NCI-H774 (cell line): ENCODE measurements around the gene CIB2.
"Not testable (repeated sequence)": the region's sequence is repeated elsewhere in the genome, so short reads cannot be mapped to it uniquely, and the experiment has no call there.

Experiments
- DNase-seq: peaks from one replicate; lab custom pipeline; 2025; lab: John Stamatoyannopoulos, UW

Gene CIB2

GRCh38 chr15:78131295-78132061 lies at the start of gene CIB2:
Gene CIB2 (minus strand): TSS chr15:78131445. CDS start chr15:78131215, 230 bp downstream.
- peak; percentile 42 for DNase-seq

- no peak for DNase-seq
Measured at GRCh38 chr15:78179906-78180305, 48.7 kb upstream of the CIB2 start.

DNA sequence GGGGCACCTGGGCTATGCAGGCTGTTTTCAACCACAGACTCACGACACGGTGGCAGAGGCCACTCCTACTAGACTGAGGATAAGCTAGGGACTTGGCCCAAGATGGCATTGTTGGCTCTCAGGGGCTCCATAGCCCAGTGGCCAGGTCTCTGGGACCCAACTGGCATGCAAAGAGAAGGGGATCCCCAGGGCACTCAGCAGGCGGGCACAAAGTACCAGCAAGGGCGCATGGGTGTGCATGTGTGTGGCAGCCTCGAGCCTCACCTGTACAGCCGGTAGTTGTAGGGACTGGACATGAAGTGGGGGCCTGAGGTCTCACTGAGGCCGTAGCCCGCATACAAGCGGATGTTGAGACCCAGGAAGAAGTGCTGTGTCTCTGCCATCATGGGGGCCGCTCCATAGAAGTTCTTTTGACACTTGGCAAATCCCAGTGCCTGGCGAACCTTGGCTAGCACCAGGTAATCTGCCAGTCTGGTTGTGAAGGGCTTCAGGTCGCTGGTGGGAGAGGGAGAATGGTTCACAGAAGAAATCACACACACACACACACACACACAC lies 48.1 kb upstream of the CIB2 start:
- DNase-seq, result no peak

GRCh38 chr15:78178064-78178463 lies 46.8 kb upstream of the CIB2 start:
- DNase-seq, result no peak

GRCh38 chr15:78177447-78177873 lies 46.2 kb upstream of the CIB2 start:
- DNase-seq, result no peak

- no peak for DNase-seq
Measured at GRCh38 chr15:78175330-78175729, 44.1 kb upstream of the CIB2 start.

GRCh38 chr15:78174401-78174800 lies 43.2 kb upstream of the CIB2 start:
- DNase-seq, result no peak

- no peak for DNase-seq
Measured at GRCh38 chr15:78171864-78172472, 40.7 kb upstream of the CIB2 start.

GRCh38 chr15:78170848-78171773 lies 39.9 kb upstream of the CIB2 start:
- no peak for DNase-seq

DNA sequence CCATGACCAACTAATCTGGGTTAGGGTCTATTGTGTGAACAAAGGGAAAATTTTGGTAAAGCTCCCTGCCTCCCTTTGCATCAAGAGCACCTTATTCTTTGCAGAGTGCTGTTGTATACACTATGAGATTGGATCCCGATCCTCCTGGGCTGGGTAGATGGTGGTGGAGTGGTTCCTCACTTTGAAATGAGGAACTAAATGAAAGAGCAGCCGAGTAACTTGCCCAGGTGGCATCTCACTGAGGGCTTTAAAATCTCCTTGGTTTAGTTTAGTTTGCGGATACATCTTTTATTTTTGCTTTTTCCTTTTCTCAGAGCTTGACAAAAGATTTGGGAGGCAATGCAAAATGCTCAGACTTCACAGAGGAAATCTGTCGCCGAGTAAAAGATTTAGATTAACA lies 37.4 kb upstream of the CIB2 start:
- DNase-seq, result no peak

GRCh38 chr15:78167227-78167888 lies 36.1 kb upstream of the CIB2 start:
- DNase-seq, result no peak

GRCh38 chr15:78164010-78164409 lies 32.8 kb upstream of the CIB2 start:
- no peak for DNase-seq

GRCh38 chr15:78162038-78162437 lies 30.8 kb upstream of the CIB2 start:
- DNase-seq, result no peak

DNA sequence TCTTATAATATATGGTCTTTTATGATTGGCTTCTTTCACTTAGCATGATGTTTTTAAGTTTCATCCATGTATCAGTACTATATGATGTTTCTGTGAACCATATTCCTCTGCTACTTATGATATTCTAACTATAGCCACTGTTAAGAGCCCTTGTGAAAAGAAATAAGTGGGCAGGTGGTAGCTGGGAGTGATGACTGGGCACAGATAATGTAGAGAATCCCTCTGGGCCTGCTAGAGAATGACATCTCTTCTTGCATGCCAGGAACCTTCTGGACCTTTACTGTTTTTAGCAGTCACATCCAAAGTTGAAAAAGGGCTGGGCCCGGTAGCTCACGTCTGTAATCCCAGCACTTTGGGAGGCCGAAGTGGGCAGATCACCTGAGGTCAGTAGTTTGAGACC lies 28.1 kb upstream of the CIB2 start:
- no peak for DNase-seq

DNA sequence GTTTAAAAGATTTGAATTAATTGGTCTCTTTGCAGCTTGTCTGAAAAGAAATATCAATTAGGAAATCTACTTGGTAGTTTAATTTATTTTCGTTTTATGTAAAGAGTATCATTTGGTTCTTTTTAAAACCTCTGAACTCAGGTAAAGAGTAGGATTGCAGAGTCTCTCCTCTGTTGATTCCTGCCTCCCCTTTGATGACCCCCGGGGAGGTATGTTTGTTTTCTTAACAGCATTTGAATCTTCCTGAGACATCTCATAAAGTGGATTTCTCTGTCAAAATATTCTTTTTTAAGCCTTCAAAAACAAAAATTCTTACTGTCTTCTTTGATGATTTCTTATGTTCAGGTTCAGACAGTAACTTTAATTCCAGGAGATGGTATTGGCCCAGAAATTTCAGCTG lies 26.0 kb upstream of the CIB2 start:
- no peak for DNase-seq

DNA sequence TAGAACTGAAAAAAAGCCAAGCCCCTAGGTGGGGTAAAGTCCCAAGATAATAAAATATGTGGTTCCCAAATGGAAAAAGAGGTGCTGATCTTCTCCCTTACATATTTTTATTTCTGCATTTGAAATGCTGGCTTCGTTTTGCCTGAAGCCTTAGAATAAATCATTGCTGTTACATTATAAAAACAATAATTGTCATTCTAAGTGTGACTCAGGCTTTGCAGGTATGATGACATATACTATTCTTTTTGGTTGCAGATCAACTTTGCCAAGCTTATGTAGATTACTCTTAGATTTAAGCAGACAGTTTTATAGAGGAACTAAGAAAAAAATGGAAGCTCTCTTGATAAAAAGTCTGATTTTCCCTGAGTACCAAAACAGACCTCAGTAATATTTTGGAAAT lies 25.4 kb upstream of the CIB2 start:
- no peak for DNase-seq

DNA sequence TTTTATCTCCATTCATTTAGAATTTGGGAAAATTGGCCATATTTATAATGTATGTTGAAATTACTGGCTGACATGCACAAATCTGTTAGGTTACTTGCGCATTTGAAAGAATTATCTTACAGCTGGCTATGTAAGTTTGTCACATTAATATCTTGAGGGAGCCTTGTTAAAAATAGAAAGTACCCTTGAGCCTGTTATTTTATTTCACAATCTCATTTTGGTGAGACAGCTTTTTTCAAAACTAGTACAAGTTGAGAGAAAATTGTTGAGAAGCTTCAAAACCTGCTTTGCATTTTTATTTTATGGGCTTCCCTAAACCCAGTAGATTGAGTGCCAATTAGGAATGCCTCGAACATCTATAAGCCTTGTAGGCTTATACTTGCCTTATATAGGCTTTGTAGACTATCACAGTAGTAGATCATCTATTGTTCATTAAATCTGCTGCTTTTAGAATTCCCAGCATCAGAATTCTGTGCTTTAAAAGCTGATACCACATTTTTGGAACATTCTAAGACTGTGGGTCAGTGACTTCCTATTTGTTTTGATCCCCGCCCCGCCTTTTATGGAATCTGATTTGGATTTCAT lies 24.2 kb upstream of the CIB2 start:
- no peak for DNase-seq

DNA sequence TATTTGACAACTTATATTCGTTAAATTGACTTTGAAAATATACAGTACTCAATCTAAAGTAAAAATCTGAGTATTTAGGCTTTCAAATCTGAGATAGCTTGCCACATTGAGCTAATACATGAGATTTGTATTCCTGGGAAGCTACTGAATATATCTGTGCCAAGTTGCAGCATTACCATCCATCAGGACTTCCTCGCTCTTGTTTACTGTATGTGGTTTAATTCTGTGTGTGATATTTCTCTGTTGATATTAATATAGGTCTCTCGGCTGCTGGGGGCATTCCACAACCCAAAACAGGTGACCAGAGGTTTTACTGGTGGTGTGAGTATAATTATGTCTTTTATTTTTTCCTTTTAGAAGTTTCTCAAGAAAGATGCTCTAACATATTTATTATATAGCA lies 23.7 kb upstream of the CIB2 start:
- DNase-seq, result no peak

- not testable (repeated sequence) for DNase-seq
Measured at GRCh38 chr15:78151075-78151474, 19.8 kb upstream of the CIB2 start.

GRCh38 chr15:78149805-78150751 lies 18.8 kb upstream of the CIB2 start:
- DNase-seq, result peak; percentile 25
